Measurements from ENCODE around the gene CCL14. TPM values are rescaled to one million over a fixed set of nuclear protein-coding genes. Genes with fewer than 3 reads are reported as not detected.

The CCL14 gene
- total and polyA plus RNA-seq, 9 of the 15 experiments (the other 6 are each of a cell fraction or from before 2014, with no cell fraction given): not detected

DNA sequence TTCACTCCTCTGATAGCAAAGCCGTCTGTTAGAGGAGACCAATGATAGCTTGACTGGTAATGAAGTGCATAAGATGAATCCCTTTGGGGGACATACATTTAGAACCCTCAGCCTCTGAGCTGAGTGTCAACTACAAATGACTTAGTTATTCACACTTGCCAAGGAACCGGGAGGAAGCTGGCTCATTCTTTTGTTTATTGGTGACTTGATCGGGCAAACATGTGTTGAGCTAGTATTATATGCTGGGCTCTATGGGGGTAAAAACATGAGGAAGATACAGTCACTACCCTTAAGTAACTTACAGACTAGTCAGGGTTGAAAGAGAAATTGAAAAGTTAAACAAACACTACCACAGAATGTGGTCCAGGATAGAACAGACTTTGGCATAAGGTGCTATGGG lies 8.2 kb downstream of the CCL14 start (continued):
- TF ChIP-seq, protein P1, sequence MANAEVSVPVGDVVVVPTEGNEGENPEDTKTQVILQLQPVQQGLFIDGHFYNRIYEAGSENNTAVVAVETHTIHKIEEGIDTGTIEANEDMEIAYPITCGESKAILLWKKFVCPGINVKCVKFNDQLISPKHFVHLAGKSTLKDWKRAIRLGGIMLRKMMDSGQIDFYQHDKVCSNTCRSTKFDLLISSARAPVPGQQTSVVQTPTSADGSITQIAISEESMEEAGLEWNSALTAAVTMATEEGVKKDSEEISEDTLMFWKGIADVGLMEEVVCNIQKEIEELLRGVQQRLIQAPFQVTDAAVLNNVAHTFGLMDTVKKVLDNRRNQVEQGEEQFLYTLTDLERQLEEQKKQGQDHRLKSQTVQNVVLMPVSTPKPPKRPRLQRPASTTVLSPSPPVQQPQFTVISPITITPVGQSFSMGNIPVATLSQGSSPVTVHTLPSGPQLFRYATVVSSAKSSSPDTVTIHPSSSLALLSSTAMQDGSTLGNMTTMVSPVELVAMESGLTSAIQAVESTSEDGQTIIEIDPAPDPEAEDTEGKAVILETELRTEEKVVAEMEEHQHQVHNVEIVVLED (CRISPR knock-in tag; IDR thresholded peaks at IDR 0.05): no peak
- no peak for TF ChIP-seq GABPB1 (CRISPR knock-in tag; IDR thresholded peaks at IDR 0.05)
- TF ChIP-seq, protein P2, sequence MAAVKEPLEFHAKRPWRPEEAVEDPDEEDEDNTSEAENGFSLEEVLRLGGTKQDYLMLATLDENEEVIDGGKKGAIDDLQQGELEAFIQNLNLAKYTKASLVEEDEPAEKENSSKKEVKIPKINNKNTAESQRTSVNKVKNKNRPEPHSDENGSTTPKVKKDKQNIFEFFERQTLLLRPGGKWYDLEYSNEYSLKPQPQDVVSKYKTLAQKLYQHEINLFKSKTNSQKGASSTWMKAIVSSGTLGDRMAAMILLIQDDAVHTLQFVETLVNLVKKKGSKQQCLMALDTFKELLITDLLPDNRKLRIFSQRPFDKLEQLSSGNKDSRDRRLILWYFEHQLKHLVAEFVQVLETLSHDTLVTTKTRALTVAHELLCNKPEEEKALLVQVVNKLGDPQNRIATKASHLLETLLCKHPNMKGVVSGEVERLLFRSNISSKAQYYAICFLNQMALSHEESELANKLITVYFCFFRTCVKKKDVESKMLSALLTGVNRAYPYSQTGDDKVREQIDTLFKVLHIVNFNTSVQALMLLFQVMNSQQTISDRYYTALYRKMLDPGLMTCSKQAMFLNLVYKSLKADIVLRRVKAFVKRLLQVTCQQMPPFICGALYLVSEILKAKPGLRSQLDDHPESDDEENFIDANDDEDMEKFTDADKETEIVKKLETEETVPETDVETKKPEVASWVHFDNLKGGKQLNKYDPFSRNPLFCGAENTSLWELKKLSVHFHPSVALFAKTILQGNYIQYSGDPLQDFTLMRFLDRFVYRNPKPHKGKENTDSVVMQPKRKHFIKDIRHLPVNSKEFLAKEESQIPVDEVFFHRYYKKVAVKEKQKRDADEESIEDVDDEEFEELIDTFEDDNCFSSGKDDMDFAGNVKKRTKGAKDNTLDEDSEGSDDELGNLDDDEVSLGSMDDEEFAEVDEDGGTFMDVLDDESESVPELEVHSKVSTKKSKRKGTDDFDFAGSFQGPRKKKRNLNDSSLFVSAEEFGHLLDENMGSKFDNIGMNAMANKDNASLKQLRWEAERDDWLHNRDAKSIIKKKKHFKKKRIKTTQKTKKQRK (IDR thresholded peaks at IDR 0.05; ENCODE audit: borderline replicate concordance, low read depth, low read length): no peak
- TF ChIP-seq GABPA (tag; conservative IDR thresholded peaks at IDR 0.05; ENCODE audit: low read depth): no peak
- no peak for TF ChIP-seq TBP (optimal IDR thresholded peaks at IDR 0.05; ENCODE audit: low read depth, low read length)

DNA sequence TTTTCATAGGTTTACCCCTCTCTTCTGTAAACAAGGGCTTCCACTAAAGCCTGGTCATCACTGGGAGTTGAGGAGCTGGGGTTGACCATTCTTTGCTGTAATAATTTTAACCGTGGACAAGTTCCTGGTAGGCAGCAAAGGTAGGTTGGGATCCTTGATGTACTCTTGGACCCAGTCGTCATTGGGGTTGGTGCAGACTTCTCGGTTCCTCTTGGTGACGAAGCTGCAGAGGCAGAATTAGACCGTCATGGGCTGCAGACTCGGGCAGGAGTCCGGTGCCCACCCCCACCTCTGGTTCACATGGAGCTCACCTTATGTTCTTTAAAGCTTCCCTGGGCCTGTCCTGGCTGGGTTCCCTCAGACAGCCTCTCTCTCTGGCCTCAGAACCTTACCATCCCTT lies 9.0 kb downstream of the CCL14 start:
- Histone ChIP-seq H4K20me1 (replicated peaks; ENCODE audit: control insufficient read depth, insufficient read depth, low read length) (no peaks in the 10 kb centered on the region; the same call in 1 of the 2 replicates), H3K4me3 (no peak overlapping the region), H3K4me2 (ENCODE audit: insufficient read depth, low read length) (no peak overlapping the region), H2AFZ (ENCODE audit: low read depth, low read length) (no peak overlapping the region), H3K9me1 (ENCODE audit: control insufficient read depth, insufficient read depth, low read length) (no peaks in the 10 kb centered on the region), H3K36me3 (ENCODE audit: control insufficient read depth, insufficient read depth, low read length) (no peaks in the 10 kb centered on the region), H3K9ac (ENCODE audit: insufficient read depth in 1 of 2, low read depth in 2 of 2, low read length in 2 of 2) (no peak overlapping the region), H3K79me2 (ENCODE audit: control insufficient read depth, insufficient read depth, low read length) (no peaks in the 10 kb centered on the region), H3K4me1 (replicated peaks in 1 of 2; ENCODE audit: control insufficient read depth in 2 of 2, insufficient read depth in 2 of 2, low read length in 2 of 2) (no peaks in the 10 kb centered on the region), H3K9me3 (replicated peaks; ENCODE audit: control insufficient read depth, insufficient read depth, low read depth, low read length) (no peaks in the 10 kb centered on the region), H3K27ac (ENCODE audit: extremely low read depth, low read depth, low read length) (no peak overlapping the region), H3K27me3 (ENCODE audit: control insufficient read depth in 2 of 2, insufficient read depth in 2 of 2, low read length in 2 of 2) (peaks cover 14 to 43% of the 10 kb centered on the region in 2 experiments; a peak in 4 of 5 replicates)
- BruUV-seq (replicated peaks): no TSS peak
- intact Hi-C loops (cut with micrococcal nuclease): no loop called here
- 2% methylated on average over 7 of the region's 7 CpGs for WGBS (ENCODE audit: insufficient coverage, low coverage, missing lambda C conversion rate)
- TF ChIP-seq ZNF583 (CRISPR knock-in tag; IDR thresholded peaks at IDR 0.05): no peak
- TF ChIP-seq, protein P3, sequence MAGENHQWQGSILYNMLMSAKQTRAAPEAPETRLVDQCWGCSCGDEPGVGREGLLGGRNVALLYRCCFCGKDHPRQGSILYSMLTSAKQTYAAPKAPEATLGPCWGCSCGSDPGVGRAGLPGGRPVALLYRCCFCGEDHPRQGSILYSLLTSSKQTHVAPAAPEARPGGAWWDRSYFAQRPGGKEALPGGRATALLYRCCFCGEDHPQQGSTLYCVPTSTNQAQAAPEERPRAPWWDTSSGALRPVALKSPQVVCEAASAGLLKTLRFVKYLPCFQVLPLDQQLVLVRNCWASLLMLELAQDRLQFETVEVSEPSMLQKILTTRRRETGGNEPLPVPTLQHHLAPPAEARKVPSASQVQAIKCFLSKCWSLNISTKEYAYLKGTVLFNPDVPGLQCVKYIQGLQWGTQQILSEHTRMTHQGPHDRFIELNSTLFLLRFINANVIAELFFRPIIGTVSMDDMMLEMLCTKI (IDR thresholded peaks at IDR 0.05; ENCODE audit: partially characterized antibody): no peak
- in situ Hi-C loops (cut with MboI): no loop called here
- no peak for ATAC-seq
- CTCF ChIA-PET (ENCODE audit: low intra/inter-chr PET ratio): no interaction called here
- FAIRE-seq: no peak
- no peak for DNase-seq (ENCODE audit: extremely low read depth in 1 of 4, low spot score in 3 of 4)
- POLR2A ChIA-PET: no interaction called here

All from K562 (cell line).